NCI-H345 (cell line): Measurements from ENCODE around the gene PLPP3.

Experiments
- DNase-seq: peaks from one replicate; lab custom pipeline; 2025; lab: John Stamatoyannopoulos, UW

Gene PLPP3

GRCh38 chr1:56576880-56577405 is 2.4 kb downstream of the PLPP3 start:
- no peak for DNase-seq

GRCh38 chr1:56575865-56576264 is 3.5 kb downstream of the PLPP3 start:
- DNase-seq: no peak

DNA sequence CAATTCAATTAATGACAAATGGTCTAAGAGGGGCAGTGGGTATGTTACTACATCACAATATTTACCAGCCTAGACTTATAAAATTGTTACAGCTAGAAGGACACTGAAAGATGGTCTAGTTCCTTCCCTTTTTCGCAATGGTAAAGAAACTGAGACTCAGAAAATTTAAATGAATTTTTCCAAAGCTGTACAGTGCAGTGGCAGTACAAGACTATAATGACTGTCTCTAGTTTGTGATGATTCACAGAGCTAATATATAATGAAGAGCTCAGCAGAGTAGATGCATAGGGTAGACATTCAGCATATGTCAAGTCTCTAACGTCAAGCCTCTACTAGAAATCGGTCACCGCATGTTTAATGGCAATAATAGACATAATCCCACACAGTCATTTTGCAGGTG is 4.6 kb downstream of the PLPP3 start:
- no peak for DNase-seq

- peak; percentile 15 for DNase-seq
Observed at GRCh38 chr1:56573311-56573710, 6.1 kb downstream of the PLPP3 start.

DNA sequence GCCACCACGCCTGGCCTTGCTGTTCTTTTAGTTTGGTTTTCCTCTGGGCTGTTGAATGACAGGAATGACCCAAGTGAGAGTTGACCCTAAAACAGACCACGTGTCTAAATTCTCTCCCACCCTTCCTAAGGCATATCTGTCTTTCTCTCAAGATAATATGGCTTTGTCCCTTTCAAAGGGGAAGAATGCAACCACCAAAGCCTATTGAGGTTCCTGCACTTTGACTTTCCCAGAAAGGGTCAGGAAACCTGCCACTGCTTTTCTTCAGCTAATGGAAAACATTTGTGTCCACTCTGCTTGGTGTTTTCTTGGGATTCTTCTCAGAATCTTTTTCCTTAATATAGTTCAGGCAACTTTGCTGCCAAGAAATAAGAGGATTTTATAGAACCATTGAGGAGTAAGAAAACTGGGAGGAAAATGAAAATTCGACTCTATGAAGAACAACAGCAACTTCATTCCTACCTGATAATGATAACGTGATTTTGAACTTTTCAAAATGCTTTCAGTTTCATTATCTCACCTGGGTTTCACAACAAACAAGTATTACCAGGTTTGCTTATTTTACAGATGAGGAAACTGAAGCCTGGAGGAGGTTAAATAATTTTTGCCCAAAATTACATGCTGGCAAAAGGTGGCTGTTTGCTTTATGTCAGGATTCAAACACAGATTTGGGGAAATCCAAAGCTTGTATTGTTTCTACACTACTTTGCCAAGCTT is 6.9 kb downstream of the PLPP3 start:
- no peak for DNase-seq

- no peak for DNase-seq
Observed at GRCh38 chr1:56571448-56571847, 7.9 kb downstream of the PLPP3 start.

DNA sequence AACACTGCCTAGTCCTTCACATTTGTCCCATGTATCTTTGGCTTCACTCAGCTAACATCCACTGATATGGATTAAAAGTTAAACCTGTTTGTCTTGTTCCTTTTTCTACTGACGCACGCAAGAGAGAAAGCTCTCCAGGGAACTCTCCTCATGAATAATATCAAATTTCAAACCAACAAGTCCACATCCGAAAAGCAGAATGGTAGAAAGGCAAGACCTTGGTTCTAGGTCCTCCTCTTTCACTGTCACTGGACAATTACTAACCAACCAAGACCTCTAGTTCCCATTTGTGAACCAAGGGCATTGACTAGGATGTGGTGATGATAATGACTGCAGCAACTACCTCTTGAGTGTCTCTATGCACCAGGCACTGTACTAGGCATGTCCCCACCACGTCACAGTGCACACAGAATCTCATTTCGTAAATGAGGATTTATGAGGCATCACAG is 8.4 kb downstream of the PLPP3 start:
- DNase-seq: peak; percentile 31

DNA sequence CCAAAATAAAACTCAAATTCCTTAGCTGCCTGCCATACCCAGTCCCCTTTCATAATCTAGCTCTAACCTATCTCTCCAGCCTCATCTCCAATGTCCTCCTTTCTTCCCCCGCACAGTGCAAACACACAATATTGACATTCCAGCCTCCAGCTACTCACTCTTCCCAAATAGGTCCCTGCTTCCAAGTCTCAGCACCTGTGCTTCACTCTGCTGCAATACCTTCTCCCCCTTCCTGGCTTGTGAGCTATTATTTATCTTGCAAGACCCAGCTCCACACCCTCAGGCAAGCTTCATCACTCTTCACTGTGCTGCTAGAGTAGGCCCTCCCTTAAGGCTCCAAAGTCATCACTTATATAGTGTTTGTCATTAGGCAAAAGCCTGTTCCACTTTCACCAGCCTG is 9.7 kb downstream of the PLPP3 start:
- DNase-seq: peak; percentile 45

DNA sequence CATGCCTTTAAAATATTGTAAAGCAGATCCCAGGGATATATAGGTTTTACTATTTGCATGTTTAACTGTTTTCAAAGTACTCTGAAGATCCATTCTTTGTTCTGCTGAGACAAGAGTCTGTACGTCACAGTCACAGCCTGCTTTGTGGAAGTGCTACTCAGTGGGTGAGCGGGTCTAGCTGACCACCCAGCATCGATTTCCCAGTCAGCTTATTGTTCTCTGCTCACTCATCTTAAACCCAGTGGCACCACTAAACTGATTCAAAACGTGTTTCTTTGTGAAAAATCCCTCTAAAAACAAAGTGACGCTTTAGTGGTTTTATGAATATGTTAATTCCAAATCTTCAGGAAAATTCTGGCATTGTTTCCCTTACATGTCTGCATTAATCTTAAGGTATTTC is 12.4 kb downstream of the PLPP3 start:
- DNase-seq: no peak

GRCh38 chr1:56566061-56566744 is 13.2 kb downstream of the PLPP3 start:
- DNase-seq: no peak

DNA sequence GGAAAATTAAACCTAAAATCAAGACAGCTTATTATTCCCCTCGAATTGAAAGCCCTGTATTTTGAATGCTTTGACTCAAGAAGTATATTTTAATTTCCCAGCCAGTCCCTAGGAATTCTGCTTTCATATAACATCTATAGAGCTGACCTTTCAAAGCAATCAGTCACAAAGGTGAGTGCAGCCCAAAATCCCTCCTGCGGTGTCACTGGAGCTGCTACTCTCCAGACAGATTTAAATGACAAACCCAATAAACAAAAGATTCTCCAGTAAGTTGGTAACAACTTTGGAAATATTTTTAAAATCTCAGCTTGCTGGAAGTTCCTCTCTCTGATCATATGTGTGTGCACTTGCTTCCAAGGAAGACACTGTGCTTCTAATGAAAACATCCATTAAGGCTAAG is 14.7 kb downstream of the PLPP3 start:
- no peak for DNase-seq

DNA sequence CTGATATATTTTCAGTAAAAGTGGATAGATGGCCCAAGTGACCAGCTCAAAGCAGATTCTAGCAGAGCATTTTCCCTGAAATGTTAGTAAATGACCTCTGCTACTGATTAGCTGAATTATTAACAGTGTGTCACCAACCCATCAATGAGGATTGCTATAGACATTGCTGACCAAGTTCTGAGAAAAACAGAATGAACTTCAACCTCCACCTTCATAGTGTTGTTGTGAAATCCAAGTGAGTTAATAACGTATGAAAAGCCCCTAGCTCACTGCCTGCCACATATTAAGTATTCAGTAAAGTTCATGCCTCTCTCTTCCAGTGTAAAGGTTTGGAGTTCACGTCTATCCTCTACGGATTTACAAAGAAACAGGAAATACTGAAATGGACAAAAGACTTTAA is 15.8 kb downstream of the PLPP3 start:
- DNase-seq: no peak

DNA sequence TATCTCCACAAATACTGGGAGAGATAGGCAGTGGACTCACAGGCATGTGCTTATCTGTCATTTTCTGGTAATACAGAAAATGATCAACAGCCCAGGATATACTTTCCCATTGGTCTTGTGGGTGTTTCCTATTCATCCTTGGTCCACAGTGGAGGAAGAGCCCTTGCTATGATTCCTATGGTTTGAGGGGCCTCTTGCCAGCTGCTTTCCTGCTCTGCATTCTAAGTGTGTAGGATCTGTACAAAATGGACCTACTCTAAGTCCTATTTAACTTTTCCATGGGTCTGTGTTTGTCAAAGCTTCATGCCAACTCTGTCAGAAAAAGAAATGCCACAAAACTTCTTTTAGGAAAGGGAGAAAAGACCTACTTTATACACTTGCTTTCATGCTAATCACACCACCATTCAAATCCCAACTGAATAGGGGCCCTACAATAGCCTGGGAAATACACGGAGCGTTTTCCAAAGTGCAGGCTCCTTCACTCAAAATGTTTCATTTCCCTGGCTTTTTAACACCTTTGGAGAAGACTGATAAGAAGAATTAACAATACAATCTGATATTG is 16.4 kb downstream of the PLPP3 start:
- no peak for DNase-seq

DNA sequence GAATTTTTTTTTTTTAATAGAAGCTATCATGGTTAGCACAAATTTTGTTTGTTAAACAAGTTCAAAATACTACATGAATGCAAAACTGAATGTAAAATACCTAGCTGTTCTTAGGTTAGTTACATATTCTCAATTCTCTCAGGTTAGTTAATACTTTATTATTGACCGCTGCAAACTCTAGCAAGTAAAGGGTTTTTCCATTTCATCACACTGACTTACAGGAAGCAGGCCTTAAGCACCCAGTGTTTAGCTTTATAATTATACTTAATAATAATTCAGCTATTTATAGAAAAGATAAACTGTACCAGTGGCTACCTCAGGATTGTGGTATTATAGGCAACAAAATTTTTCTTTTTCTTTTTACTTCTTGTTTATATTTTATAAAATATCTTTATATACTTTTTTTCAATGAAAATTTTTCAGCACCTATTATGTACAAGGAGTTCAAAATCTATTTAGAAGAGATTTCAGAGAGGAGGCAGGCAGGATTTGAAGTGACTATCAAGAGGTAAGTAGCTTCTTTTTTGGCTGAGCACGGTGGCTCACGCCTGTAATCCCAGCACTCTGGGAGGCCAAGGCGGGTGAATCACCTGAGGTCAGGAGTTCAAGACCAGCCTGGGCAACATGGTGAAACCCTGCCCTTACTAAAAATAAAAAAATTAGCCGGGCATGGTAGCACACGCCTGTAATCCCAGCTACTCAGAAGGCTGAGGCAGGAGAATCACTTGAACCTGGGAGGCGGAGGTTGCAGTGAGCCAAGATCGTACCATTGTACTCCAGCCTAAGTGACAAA is 17.9 kb downstream of the PLPP3 start:
- no peak for DNase-seq

DNA sequence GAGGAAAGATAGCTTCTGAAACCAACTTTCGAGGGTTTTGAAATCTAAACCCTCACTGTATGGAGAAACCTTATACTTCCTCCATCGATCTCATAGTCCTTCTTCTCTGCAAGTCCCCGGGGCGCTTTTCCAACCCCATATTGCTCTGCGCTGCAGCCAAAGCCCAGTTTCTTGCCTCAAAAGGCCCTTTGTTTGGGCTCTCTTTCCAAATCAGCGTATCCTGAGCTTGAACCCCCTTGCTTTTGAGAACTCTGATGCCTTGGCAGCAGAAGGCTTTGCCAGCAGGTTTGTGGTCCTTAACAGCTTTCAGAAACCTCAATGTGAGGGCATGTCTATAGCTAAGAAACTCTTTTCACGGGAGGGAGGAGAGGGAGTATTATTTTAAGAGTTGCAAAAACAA is 21.6 kb downstream of the PLPP3 start:
- DNase-seq: no peak

GRCh38 chr1:56555448-56555847 is 23.9 kb downstream of the PLPP3 start:
- no peak for DNase-seq

DNA sequence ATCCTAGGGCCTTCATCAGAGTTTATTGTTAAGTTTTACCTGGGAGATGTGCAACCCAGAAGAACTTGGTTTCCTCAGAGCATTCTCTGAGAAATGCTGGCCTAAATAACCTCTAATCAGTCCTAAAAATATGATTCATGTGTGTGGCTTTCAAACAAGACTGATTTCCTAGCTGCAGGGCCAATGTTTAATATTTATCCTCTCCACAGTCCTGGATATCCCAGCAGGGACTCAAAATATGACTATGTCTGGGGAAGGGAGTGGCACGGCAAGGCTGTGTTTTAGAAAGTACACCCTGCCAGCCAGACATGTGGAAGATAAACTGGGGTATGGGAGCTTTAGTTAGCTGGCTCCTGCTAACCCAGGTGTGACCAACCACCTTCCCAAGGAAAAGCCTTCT is 26.3 kb downstream of the PLPP3 start:
- DNase-seq: no peak

DNA sequence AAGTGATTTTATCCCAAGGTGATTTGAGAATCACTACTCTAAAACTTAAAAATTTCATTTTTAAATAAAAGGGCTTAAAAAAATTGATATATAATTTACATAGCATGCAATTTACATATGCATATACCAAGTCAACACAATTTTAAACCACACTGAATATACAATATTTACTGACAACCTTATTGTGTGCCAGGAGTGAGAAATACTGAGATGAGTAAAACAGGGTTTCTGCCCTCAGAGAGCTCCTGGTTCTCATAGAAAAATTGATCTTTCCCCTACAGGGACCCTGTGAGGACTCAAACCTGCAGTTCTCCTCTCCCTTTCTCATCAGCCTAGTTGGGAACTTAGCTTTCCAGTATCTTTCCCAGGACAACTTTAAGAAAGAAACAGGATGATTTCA is 27.0 kb downstream of the PLPP3 start:
- DNase-seq: no peak

GRCh38 chr1:56551691-56552090 is 27.7 kb downstream of the PLPP3 start:
- DNase-seq: peak; percentile 4

DNA sequence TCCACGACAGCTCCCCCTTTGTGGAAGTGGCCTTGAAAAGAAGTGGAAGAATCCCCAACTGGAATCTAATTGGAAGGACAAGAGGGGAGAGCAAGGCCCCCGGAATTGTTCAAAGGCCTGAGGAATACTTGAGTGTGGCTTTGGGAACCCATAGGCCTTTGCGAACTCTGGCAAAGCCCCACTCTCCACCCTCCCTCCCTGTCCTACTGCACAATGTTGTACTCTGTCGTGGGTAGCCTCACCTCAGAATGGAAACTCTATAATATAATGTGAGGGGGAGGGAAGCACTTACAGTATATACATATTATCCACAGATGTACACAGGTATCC is 28.5 kb downstream of the PLPP3 start:
- no peak for DNase-seq

GRCh38 chr1:56550138-56550858 is 29.1 kb downstream of the PLPP3 start:
- DNase-seq: peak; percentile 66

DNA sequence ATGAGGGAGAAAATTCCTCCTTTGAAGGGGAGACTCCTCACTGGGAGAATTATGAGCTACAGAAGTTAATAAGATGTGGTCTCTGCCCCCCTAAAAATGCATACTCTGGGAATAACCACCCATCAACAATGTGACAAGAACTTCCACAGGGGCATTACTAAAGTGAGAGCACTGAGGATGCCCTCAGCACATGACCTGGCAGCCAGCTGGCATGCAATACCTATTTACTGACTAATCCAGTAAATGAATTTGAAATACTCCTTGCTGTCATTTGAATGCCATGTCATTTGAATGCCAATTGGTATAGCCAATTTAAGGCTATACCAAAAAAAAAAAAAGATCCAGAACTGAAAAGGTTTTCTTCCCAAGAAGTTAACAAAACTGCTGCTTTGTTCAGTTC is 30.8 kb downstream of the PLPP3 start:
- no peak for DNase-seq
